ENCODE results near the gene CLDN1.

CLDN1 gene

GRCh38 chr3:190330936-190331734, 8.9 kb upstream of the CLDN1 start:
- no peak for DNase-seq

- DNase-seq: no peak
Measured at GRCh38 chr3:190326930-190327329, 4.7 kb upstream of the CLDN1 start.

- no peak for DNase-seq
Measured at GRCh38 chr3:190326361-190326760, 4.1 kb upstream of the CLDN1 start.

GRCh38 chr3:190325923-190326322, 3.7 kb upstream of the CLDN1 start:
- DNase-seq: no peak

GRCh38 chr3:190323246-190323626, 990 bp upstream of the CLDN1 start:
- no peak for DNase-seq

GRCh38 chr3:190322604-190323245, 479 bp upstream of the CLDN1 start:
- no peak for DNase-seq

GRCh38 chr3:190320594-190321362, 1.5 kb downstream of the CLDN1 start:
- DNase-seq: no peak

GRCh38 chr3:190319660-190320059, 2.6 kb downstream of the CLDN1 start:
- peak; percentile 45 to 60 for DNase-seq

- DNase-seq: no peak
Measured at GRCh38 chr3:190318666-190319065, 3.6 kb downstream of the CLDN1 start.

- DNase-seq: no peak
Measured at GRCh38 chr3:190314741-190315140, 7.5 kb downstream of the CLDN1 start.

GRCh38 chr3:190309414-190309813, 12.8 kb downstream of the CLDN1 start:
- DNase-seq: no peak

- DNase-seq: no peak
Measured at GRCh38 chr3:190308154-190308553, 14.1 kb downstream of the CLDN1 start.

GRCh38 chr3:190307164-190307545, 15.1 kb downstream of the CLDN1 start:
- no peak for DNase-seq

GRCh38 chr3:190306513-190307163, 15.6 kb downstream of the CLDN1 start:
- peak; percentile 9 to 26 for DNase-seq

GRCh38 chr3:190306026-190306425, 16.2 kb downstream of the CLDN1 start:
- DNase-seq: no peak

- no peak for DNase-seq
Measured at GRCh38 chr3:190305406-190305805, 16.8 kb downstream of the CLDN1 start.

GRCh38 chr3:190303884-190304283, 18.4 kb downstream of the CLDN1 start:
- no peak for DNase-seq

- no peak for DNase-seq
Measured at GRCh38 chr3:190302212-190302867, 19.9 kb downstream of the CLDN1 start.

- DNase-seq: no peak
Measured at GRCh38 chr3:190301591-190301990, 20.7 kb downstream of the CLDN1 start.

GRCh38 chr3:190299969-190300368, 22.3 kb downstream of the CLDN1 start:
- no peak for DNase-seq

GRCh38 chr3:190294030-190294429, 28.2 kb downstream of the CLDN1 start:
- no peak for DNase-seq

GRCh38 chr3:190293621-190294020, 28.6 kb downstream of the CLDN1 start:
- DNase-seq: no peak

Measured in activated CD4-positive, alpha-beta T cell treated with anti-CD3 and anti-CD28 coated beads for 4 hours (primary cell).